GM12878 (cell line): ENCODE data around the gene METTL8. TPM values are rescaled to one million over a fixed set of nuclear protein-coding genes. Genes with fewer than 3 reads are reported as not detected.

ENCODE experiments used
- ATAC-seq: fragments of 200-7000 bp; cut with Tn5 transposase; 3 replicates; pipeline ENCODE4 v1.9.1; 2020; ENCODE audit warnings: mild to moderate bottlenecking, moderate library complexity
- BruUV-seq: library from RNA; stranded (reverse); fragments of 400-500 nt; replicated peaks from 2 replicates; lab custom pipeline; 2021; lab: Mats Ljungman, UMichigan
- CTCF ChIA-PET: fragments of 300-600 bp; sonication (Branson Sonifier 250); formaldehyde crosslinking; extraction: SDS; loops from one replicate; lab custom pipeline; 2021; ENCODE audit warnings: inconsistent platforms; lab: Yijun Ruan, JAX
- POLR2A ChIA-PET: fragments of 350-600 bp; formaldehyde crosslinking; extraction: SDS; loops from one replicate; lab custom pipeline; 2021; ENCODE audit warnings: inconsistent platforms; lab: Charles Lee
- RAD21 ChIA-PET: fragments of 300-600 bp; sonication (Branson Sonifier 250); formaldehyde crosslinking; loops from one replicate; lab custom pipeline; 2023; ENCODE audit warnings: antibody characterized with exemption; ENCODE audit not compliant: unreplicated experiment; lab: Charles Lee
- SMC1A ChIA-PET: fragments of 300-600 bp; sonication (Branson Sonifier 250); formaldehyde crosslinking; loops from one replicate; lab custom pipeline; 2023; ENCODE audit not compliant: unreplicated experiment, uncharacterized antibody; lab: Charles Lee
- DNase-seq: peaks from one replicate; pipeline ENCODE4 v3.0.0-alpha.2; 2011; ENCODE audit warnings: low read depth, low spot score
- FAIRE-seq: peaks from 3 replicates; lab custom pipeline; 2011; peaks lifted over from hg19 to GRCh38; lab: Jason Lieb, UNC
- H2AFZ ChIP-seq: 2 replicates; pipeline ENCODE4 v1.6.0; 2011; ENCODE audit warnings: low read depth, low read length, control low read depth; ENCODE audit not compliant: control insufficient read depth
- H3K27ac ChIP-seq: 2 replicates; pipeline ENCODE4 v1.5.1; 2011; ENCODE audit warnings: control low read depth; ENCODE audit not compliant: control insufficient read depth, insufficient read depth
- H3K27me3 ChIP-seq, 2 experiments: replicated peaks in 1 of 2; 2 replicates each; pipeline versions ENCODE4 v1.6.0 to v1.6.1; 2011; ENCODE audit warnings: low read length in 1 of 2; ENCODE audit not compliant: control insufficient read depth in 2 of 2, insufficient read depth in 2 of 2
- H3K36me3 ChIP-seq, 2 experiments: 2 replicates each; pipeline ENCODE4 v1.5.1; 2011; ENCODE audit warnings: low read length in 1 of 2; ENCODE audit not compliant: control insufficient read depth in 2 of 2, insufficient read depth in 2 of 2
- H3K4me1 ChIP-seq: 2 replicates; pipeline ENCODE4 v1.6.1; 2011; ENCODE audit warnings: mild to moderate bottlenecking, low read length, moderate library complexity, mixed read lengths; ENCODE audit not compliant: control insufficient read depth, insufficient read depth
- H3K4me2 ChIP-seq: 2 replicates; pipeline ENCODE4 v1.6.0; 2011; ENCODE audit warnings: control low read depth; ENCODE audit not compliant: control insufficient read depth, insufficient read depth
- H3K4me3 ChIP-seq: fragments of 200-600 bp; sonication (generic); 2 replicates; pipeline ENCODE4 v1.5.1; 2016
- H3K79me2 ChIP-seq: 2 replicates; pipeline ENCODE4 v1.6.0; 2011; ENCODE audit warnings: low read length; ENCODE audit not compliant: control insufficient read depth, insufficient read depth
- H3K9ac ChIP-seq: 2 replicates; pipeline ENCODE4 v1.8.0; 2011; ENCODE audit warnings: low read length, control low read depth, mixed read lengths; ENCODE audit not compliant: control insufficient read depth, insufficient read depth
- H3K9me3 ChIP-seq: replicated peaks from 3 replicates; pipeline ENCODE4 v1.5.1; 2011; ENCODE audit warnings: mild to moderate bottlenecking, low read length; ENCODE audit not compliant: control insufficient read depth, insufficient read depth
- H4K20me1 ChIP-seq: 2 replicates; pipeline ENCODE4 v1.6.0; 2011; ENCODE audit not compliant: control insufficient read depth, insufficient read depth
- IKZF1 ChIP-seq: fragments of 450-650 bp; conservative IDR thresholded peaks from 2 replicates; pipeline ENCODE4 v1.6.1; 2017; ENCODE audit warnings: antibody characterized with exemption, mild to moderate bottlenecking
- MLLT1 ChIP-seq: fragments of 450-650 bp; IDR thresholded peaks from 2 replicates; pipeline ENCODE4 v1.6.1; 2016; ENCODE audit warnings: mild to moderate bottlenecking
- MTA2 ChIP-seq: fragments of 450-650 bp; IDR thresholded peaks from 2 replicates; pipeline ENCODE4 v1.6.1; 2016; ENCODE audit warnings: low read depth, mild to moderate bottlenecking, moderate library complexity
- NFYA ChIP-seq: IDR thresholded peaks from 2 replicates; pipeline ENCODE4 v1.6.1; 2011; ENCODE audit warnings: low read depth, mild to moderate bottlenecking, low read length, improper control_type of control experiment, borderline replicate concordance
- POLR2AphosphoS5 ChIP-seq: IDR thresholded peaks from 2 replicates; pipeline ENCODE4 v1.6.1; 2011; ENCODE audit warnings: mild to moderate bottlenecking, low read length, inconsistent platforms
- RAD21 ChIP-seq: IDR thresholded peaks from 2 replicates; pipeline ENCODE4 v1.6.1; 2011; ENCODE audit warnings: mild to moderate bottlenecking, low read depth, low read length, moderate library complexity; ENCODE audit not compliant: insufficient read depth
- ZNF687 ChIP-seq: fragments of 450-650 bp; IDR thresholded peaks from 2 replicates; pipeline ENCODE4 v1.6.1; 2017; ENCODE audit warnings: mild to moderate bottlenecking, moderate library complexity
- ZZZ3 ChIP-seq: IDR thresholded peaks from 2 replicates; pipeline ENCODE4 v1.6.1; 2011; ENCODE audit warnings: low read depth; ENCODE audit not compliant: control insufficient read depth, insufficient read length
- WGBS: methylation state at CpG from one replicate; pipeline ENCODE4 v1.1.6; 2016; ENCODE audit warnings: low lambda C conversion rate; ENCODE audit not compliant: insufficient replicate concordance, insufficient coverage; ENCODE audit errors: missing lambda C conversion rate; 5-methylcytosine and 5-hydroxymethylcytosine counted together
- in situ Hi-C: fragments of 300-500 bp; cut with MboI; formaldehyde crosslinking; loops from 9 replicates; pipeline ENCODE4 v1.14.3; 2018; ENCODE audit warnings: mixed read lengths
- intact Hi-C: fragments of 100-400 bp; cut with micrococcal nuclease; formaldehyde crosslinking; loops from one replicate; pipeline ENCODE4 v1.14.2; 2022; ENCODE audit not compliant: unreplicated experiment
- polyA plus RNA-seq, 11 experiments: library from polyadenylated mRNA; depleted of rRNA in 4 of 11; unstranded in 6 of 11; stranded (reverse) in 5 of 11; fragments of >200 nt; fragmentation: Nextera tagmentation in 4 of 11; fragmentation: Illumina TruSeq in 1 of 11; extraction: Ambion mirVana in 4 of 11; extraction: Trizol in 1 of 11; gene quantifications; 1 replicate in 1 of 11; 2 replicates in 10 of 11; pipeline versions ENCODE4 v1.2.1 to v1.2.3, GENCODE V29; 2011 to 2016; ENCODE audit warnings: inconsistent platforms in 2 of 11, missing spikeins in 2 of 11, low read depth in 1 of 11
- total RNA-seq, 4 experiments: library from RNA; depleted of rRNA in 3 of 4; stranded (reverse); fragments of >200 nt in 3 of 4; fragmentation: Illumina TruSeq in 1 of 4; extraction: Trizol in 1 of 4; gene quantifications; 2 replicates each; pipeline versions ENCODE4 v1.2.1 to v1.2.3, GENCODE V29; 2013 to 2021

METTL8 gene
- total and polyA plus RNA-seq, 10 of the 15 experiments (the other 5 are each of a cell fraction or from before 2014, with no cell fraction given): 30.8 to 96.3 (median 51.5) TPM

- peak overlapping the region; percentile 55; the same call in 1 of the 2 replicates for H3K9ac ChIP-seq
- no TSS peak for BruUV-seq
- CTCF ChIA-PET: interaction anchor here (0.8 to 6.3 kb wide), 18 partner anchors 11 to 438 kb away, joined by 3 to 29 read pairs (median 4); partner anchors contain the start of genes DCAF17 and METTL8
- RAD21 ChIA-PET: interaction anchor here (0.8 to 7.0 kb wide), 20 partner anchors 10 to 399 kb away, joined by 3 to 208 read pairs (median 4); no protein-coding TSS in a partner anchor
- no peak for ATAC-seq
- peaks cover 84% of the 10 kb centered on the region for H3K79me2 ChIP-seq
- no peak overlapping the region for H3K4me3 ChIP-seq
- H4K20me1 ChIP-seq: no peaks in the 10 kb centered on the region
- H3K9me3 ChIP-seq: peaks cover 8% of the 10 kb centered on the region
- FAIRE-seq: no peak
- H3K27me3 ChIP-seq: no peaks in the 10 kb centered on the region
- H3K4me1 ChIP-seq: peaks cover 68% of the 10 kb centered on the region
- in situ Hi-C loops (no loop called here), intact Hi-C loops (no loop called here)
- H3K27ac ChIP-seq: peak overlapping the region; percentile 72; the same call in 1 of the 2 replicates
- over 99% methylated on average over 4 of the region's 4 CpGs for WGBS
- SMC1A ChIA-PET: interaction anchor here (0.8 to 8.3 kb wide), 23 partner anchors 10 to 357 kb away, joined by 3 to 273 read pairs (median 7); partner anchors contain the start of gene METTL8
- peaks cover 0 to 10% of the 10 kb centered on the region in 2 experiments; a peak in 3 of 4 replicates for H3K36me3 ChIP-seq
- POLR2A ChIA-PET: interaction anchor here (0.6 to 7.0 kb wide), 13 partner anchors 9 to 254 kb away, joined by 3 to 168 read pairs (median 5); no protein-coding TSS in a partner anchor
- no peak for DNase-seq
- TF ChIP-seq NFYA (no peak), ZZZ3 (no peak)
- no peak overlapping the region for H2AFZ ChIP-seq
- no peak overlapping the region for H3K4me2 ChIP-seq
These were observed 23.7 kb downstream of the METTL8 start for GRCh38 chr2:171410101-171410500.

- H3K9me3 ChIP-seq: peaks cover 8% of the 10 kb centered on the region
- H3K9ac ChIP-seq: peak overlapping the region; percentile 55; the same call in 1 of the 2 replicates
- H3K36me3 ChIP-seq: peaks cover 0 to 10% of the 10 kb centered on the region in 2 experiments; a peak in 3 of 4 replicates
- H3K27me3 ChIP-seq: no peaks in the 10 kb centered on the region
- H3K4me3 ChIP-seq: peak overlapping the region; percentile 30; the same call in 1 of the 2 replicates
- intact Hi-C loops: no loop called here
- DNase-seq: no peak
- TSS peak; percentile 70 for BruUV-seq
- ATAC-seq: peak; percentile 49
- H3K4me2 ChIP-seq: peak overlapping the region; percentile 56
- H3K4me1 ChIP-seq: peaks cover 73% of the 10 kb centered on the region
- peaks cover 83% of the 10 kb centered on the region for H3K79me2 ChIP-seq
- H2AFZ ChIP-seq: 0 out of 2 replicates have a peak overlapping the region, but pooled peaks have one; percentile 19
- ChIA-PET SMC1A (interaction anchor here (0.9 to 8.3 kb wide), 21 partner anchors 10 to 356 kb away, joined by 3 to 273 read pairs (median 7); partner anchors contain the start of gene METTL8), RAD21 (interaction anchor here (0.7 to 7.0 kb wide), 14 partner anchors 11 to 479 kb away, joined by 3 to 208 read pairs (median 6); no protein-coding TSS in a partner anchor), POLR2A (interaction anchor here (0.5 to 7.0 kb wide), 13 partner anchors 20 to 254 kb away, joined by 3 to 168 read pairs (median 4); partner anchors contain the start of genes DCAF17 and METTL8), CTCF (interaction anchor here (0.8 to 6.3 kb wide), 14 partner anchors 13 to 437 kb away, joined by 3 to 29 read pairs (median 6); partner anchors contain the start of genes DCAF17 and METTL8)
- no peaks in the 10 kb centered on the region for H4K20me1 ChIP-seq
- in situ Hi-C loops: no loop called here
- H3K27ac ChIP-seq: peak overlapping the region; percentile 72
- no peak for FAIRE-seq
- WGBS: 83% methylated on average over 8 of the region's 8 CpGs
- 0 out of 2 replicates have a peak, but pooled peaks have one; percentile 3 for TF ChIP-seq RAD21
- TF ChIP-seq IKZF1: peak; percentile 24; the same call in 1 of the 2 replicates
- 0 out of 2 replicates have a peak, but pooled peaks have one; percentile 31 for TF ChIP-seq POLR2AphosphoS5
- 0 out of 2 replicates have a peak, but pooled peaks have one; percentile 15 for TF ChIP-seq ZNF687
- 0 out of 2 replicates have a peak, but pooled peaks have one; percentile 22 for TF ChIP-seq MTA2
- TF ChIP-seq MLLT1: 0 out of 2 replicates have a peak, but pooled peaks have one; percentile 49
These were observed 24.3 kb downstream of the METTL8 start for GRCh38 chr2:171409436-171409971.
